GM19193 (cell line): ENCODE data around the gene ACAA1.
A peak's percentile ranks its signal among the peaks of the same experiment; 100 is the strongest.

Source experiments
- POLR2A ChIP-seq: IDR thresholded peaks from 4 replicates; pipeline ENCODE4 v1.6.1; 2011; ENCODE audit not compliant: insufficient read depth, insufficient read length; ENCODE audit errors: extremely low read depth

Gene ACAA1

GRCh38 chr3:38141173-38141951 is 4.4 kb upstream of the ACAA1 start:
- TF ChIP-seq POLR2A, result no peak

- TF ChIP-seq POLR2A, result no peak
These were observed 3.6 kb upstream of the ACAA1 start for GRCh38 chr3:38140326-38141172.

- no peak for TF ChIP-seq POLR2A
These were observed 2.7 kb upstream of the ACAA1 start for GRCh38 chr3:38139652-38140051.

- TF ChIP-seq POLR2A, result no peak
These were observed 2.3 kb upstream of the ACAA1 start for GRCh38 chr3:38139191-38139590.

- TF ChIP-seq POLR2A, result peak; percentile 91
These were observed 1.6 kb upstream of the ACAA1 start, which contains the start of gene MYD88 for GRCh38 chr3:38138349-38139190. MYD88 (plus strand) TSS chr3:38138661; CDS start chr3:38138701, 40 bp downstream.

GRCh38 chr3:38137615-38138348 is 855 bp upstream of the ACAA1 start:
- TF ChIP-seq POLR2A, result no peak

GRCh38 chr3:38136393-38136776 is 542 bp downstream of the ACAA1 start:
- TF ChIP-seq POLR2A, result no peak

GRCh38 chr3:38133557-38134405 is 3.1 kb downstream of the ACAA1 start:
- TF ChIP-seq POLR2A, result no peak

- no peak for TF ChIP-seq POLR2A
These were observed 3.7 kb downstream of the ACAA1 start for GRCh38 chr3:38133209-38133556.

- TF ChIP-seq POLR2A, result no peak
These were observed 5.1 kb downstream of the ACAA1 start for GRCh38 chr3:38131621-38132369.

GRCh38 chr3:38130631-38131065 is 6.3 kb downstream of the ACAA1 start:
- TF ChIP-seq POLR2A, result no peak

GRCh38 chr3:38129058-38129457 is 7.9 kb downstream of the ACAA1 start:
- TF ChIP-seq POLR2A, result no peak

- TF ChIP-seq POLR2A, result no peak
These were observed 8.6 kb downstream of the ACAA1 start for GRCh38 chr3:38128303-38128655.
